Heart left ventricle (tissue), 16 donors: Measurements from ENCODE around the gene TFIP11. TPM values are rescaled to one million over a fixed set of nuclear protein-coding genes. Genes with fewer than 3 reads are reported as not detected.
A peak's percentile ranks its signal among the peaks of the same experiment; 100 is the strongest.

ENCODE experiments used
- ATAC-seq, 4 donors: fragments of 200-7000 bp; cut with Tn5 transposase; one replicate each; pipeline ENCODE4 v1.9.1; 2020 to 2022; ENCODE audit warnings: moderate library complexity in 4 of 4, mild to moderate bottlenecking in 3 of 4, moderate number of reproducible peaks in 1 of 4
- DNase-seq, 5 donors: peaks; one replicate each; pipeline ENCODE4 v3.0.0-alpha.2; 2020
- H3K27ac ChIP-seq, 12 donors: fragments of 200-600 bp; sonication (generic) in 4 of 12; one replicate each; pipeline versions ENCODE4 v1.5.0 to v1.8.0; 2016 to 2022; ENCODE audit warnings: mild to moderate bottlenecking in 2 of 12
- H3K27me3 ChIP-seq, 9 donors: fragments of 200-600 bp; sonication (generic) in 2 of 9; one replicate each; pipeline versions ENCODE4 v1.5.1 to v1.8.0; 2016 to 2022; ENCODE audit warnings: mild to moderate bottlenecking in 3 of 9
- H3K36me3 ChIP-seq, 9 donors: fragments of 200-600 bp; sonication (generic) in 2 of 9; one replicate each; pipeline versions ENCODE4 v1.5.0 to v1.8.0; 2018 to 2022; ENCODE audit warnings: mild to moderate bottlenecking in 2 of 9
- H3K4me1 ChIP-seq, 12 donors: fragments of 200-600 bp; sonication (generic) in 4 of 12; one replicate each; pipeline versions ENCODE4 v1.5.0 to v1.8.0; 2016 to 2022; ENCODE audit warnings: mild to moderate bottlenecking in 3 of 12
- H3K4me3 ChIP-seq, 12 donors: fragments of 200-600 bp; sonication (generic) in 4 of 12; one replicate each; pipeline versions ENCODE4 v1.5.0 to v1.8.0; 2017 to 2022; ENCODE audit warnings: mild to moderate bottlenecking in 9 of 12, moderate library complexity in 4 of 12
- H3K9me3 ChIP-seq, 12 donors: fragments of 200-600 bp; sonication (generic) in 4 of 12; one replicate each; pipeline versions ENCODE4 v1.5.0 to v1.8.0; 2016 to 2022; ENCODE audit warnings: mild to moderate bottlenecking in 1 of 12
- CTCF ChIP-seq, 12 donors: fragments of 200-600 bp; sonication (generic) in 4 of 12; IDR thresholded peaks; one replicate each; pipeline versions ENCODE4 v1.5.0 to v1.8.0; 2018 to 2022; ENCODE audit warnings: antibody characterized with exemption in 12 of 12, mild to moderate bottlenecking in 5 of 12
- POLR2A ChIP-seq, 2 donors: fragments of 450-650 bp; IDR thresholded peaks; one replicate each; pipeline ENCODE4 v1.6.1; 2017; ENCODE audit warnings: antibody characterized with exemption in 2 of 2, mild to moderate bottlenecking in 2 of 2, moderate library complexity in 2 of 2
- WGBS, 4 donors: extraction: QIAGEN DNeasy Blood & Tissue Kit in 2 of 4; methylation state at CpG; one replicate each; pipeline versions ENCODE4 v1.1.5 to v1.1.7; 2013 to 2018; 5-methylcytosine and 5-hydroxymethylcytosine counted together
- intact Hi-C, 10 donors: fragments of 100-400 bp; cut with DNase I; formaldehyde crosslinking; loops; one replicate each; pipeline versions ENCODE4 v1.11.1 to v1.14.2; 2022
- polyA plus RNA-seq, 2 donors: library from polyadenylated mRNA; stranded (reverse); fragments of 200-250 nt; gene quantifications; one replicate each; pipeline ENCODE4 v1.2.3, GENCODE V29; 2013
- total RNA-seq, 9 donors: library from RNA; depleted of rRNA in 2 of 9; stranded (reverse); fragments of >200 nt in 2 of 9; fragmentation: NEBNext Ultra II Directional in 3 of 9; extraction: Animal tissue kit (Norgen Biotek cat#: 25700) in 3 of 9; gene quantifications; one replicate each; pipeline versions ENCODE4 v1.1.0 to v1.2.4, GENCODE V29; 2016 to 2023
- donor health status: ischemic (EF 13 %, LVEDD 7.1; RV severe dilation, severe dysfunction).
- donor health status: healthy with polysubstance abuse.
- donor health status: DM: no; HTN: yes; CAD: no.
- donor health status: DM: no; HTN: no; CAD: no.
- donor health status: ischemic (EF 25% LVEDD 6.9; RV normal size, moderate dysfunction).
- donor health status: ischemic (EF 25% LVEDD 5.7; RV mildly dilated, moderate dysfunction).
- donor health status: healthy.
- donor health status: DM: yes; HTN: yes; CAD: no.
- donor health status: ischemic (EF 35%, LVEDD 5.7; RV mildly dilated, moderate dysfunction).
- donor health status: nonischemic (EF 11% LVEDD 7.7; RV severe dilation, severe dysfunction).
- donor health status: DM: yes; HTN: yes; CAD: no.
- donor health status: PGD.
- donor health status: ischemic (EF 29% LVEDD 5.4; RV normal size, mild dysfunction).
- donor health status: nonischemic (EF 23%, LVEDD 6.1; RV moderate dilation, normal function).

The TFIP11 gene
- total and polyA plus RNA-seq, 11 donors: 15.1 to 28.0 (median 23.1) TPM

GRCh38 chr22:26463101-26463661 lies 49.1 kb downstream of the TFIP11 start:
- Histone ChIP-seq H3K4me3 (no peak overlapping the region), H3K27me3 (no peaks in the 10 kb centered on the region), H3K4me1 (peaks cover 0 to 9% (median 0%) of the 10 kb centered on the region in 12 donors), H3K27ac (no peak overlapping the region), H3K9me3 (no peaks in the 10 kb centered on the region), H3K36me3 (peaks cover 0 to 96% (median 81%) of the 10 kb centered on the region in 9 donors)
- ATAC-seq (peak in 3 of 4 donors; percentile 40 to 61 (median 53)), DNase-seq (no peak)
- intact Hi-C loops: loop anchor here in 7 of 10 donors (5.0 to 10.0 kb wide), 4 partner anchors 66 to 101 kb away; no protein-coding TSS in a partner anchor
- WGBS, 4 donors: 75 to 87% (median 79%) methylated on average over 5 to 10 of the region's 10 CpGs
- TF ChIP-seq CTCF (IDR thresholded peaks at IDR 0.05) (no peak), POLR2A (IDR thresholded peaks at IDR 0.05) (no peak)

- WGBS, 4 donors: 84 to 90% (median 88%) methylated on average over 3 of the region's 3 CpGs
- TF ChIP-seq CTCF (IDR thresholded peaks at IDR 0.05) (no peak), POLR2A (IDR thresholded peaks at IDR 0.05) (no peak)
- no peak for DNase-seq
- ATAC-seq: no peak
- intact Hi-C loops: loop anchor here in 7 of 10 donors (5.0 to 10.0 kb wide), 4 partner anchors 65 to 100 kb away; no protein-coding TSS in a partner anchor
- Histone ChIP-seq H3K27me3 (no peaks in the 10 kb centered on the region), H3K36me3 (peaks cover 0 to 96% (median 81%) of the 10 kb centered on the region in 9 donors), H3K9me3 (no peaks in the 10 kb centered on the region), H3K4me1 (peaks cover 0 to 9% (median 0%) of the 10 kb centered on the region in 12 donors), H3K27ac (no peak overlapping the region), H3K4me3 (no peak overlapping the region)
These were observed 49.6 kb downstream of the TFIP11 start for GRCh38 chr22:26462641-26463040.

GRCh38 chr22:26462051-26462450 lies 50.2 kb downstream of the TFIP11 start:
- ATAC-seq: no peak
- WGBS, 4 donors: 88 to 98% (median 96%) methylated on average over 5 of the region's 5 CpGs

More at GRCh38 chr22:26462051-26462450, 50.2 kb downstream of the TFIP11 start:
- no peak overlapping the region for H3K4me3 ChIP-seq
- no peak for DNase-seq
- peaks cover 0 to 9% (median 0%) of the 10 kb centered on the region in 12 donors for H3K4me1 ChIP-seq
- no peak overlapping the region for H3K27ac ChIP-seq
- intact Hi-C loops: loop anchor here in 7 of 10 donors (5.0 to 10.0 kb wide), 4 partner anchors 65 to 100 kb away; no protein-coding TSS in a partner anchor
- H3K36me3 ChIP-seq: peaks cover 0 to 96% (median 81%) of the 10 kb centered on the region in 9 donors
- H3K27me3 ChIP-seq: no peaks in the 10 kb centered on the region
- no peaks in the 10 kb centered on the region for H3K9me3 ChIP-seq
- TF ChIP-seq POLR2A (IDR thresholded peaks at IDR 0.05) (no peak), CTCF (IDR thresholded peaks at IDR 0.05) (no peak)
